Suppressor macrophage (primary cell): ENCODE measurements around the gene TMA7.

Experiments used
- DNase-seq, 4 experiments: peaks; one replicate each; pipeline ENCODE4 v3.0.0-alpha.2; 2020 to 2022

Gene TMA7

GRCh38 chr3:48423883-48424695, 16.0 kb upstream of the TMA7 start:
- DNase-seq: peak in 2 of 4 experiments; percentile 14 to 30

GRCh38 chr3:48425281-48425812, 14.7 kb upstream of the TMA7 start:
- no peak for DNase-seq

GRCh38 chr3:48426401-48426909, 13.6 kb upstream of the TMA7 start:
- DNase-seq: no peak

GRCh38 chr3:48426944-48427629, 13.0 kb upstream of the TMA7 start:
- no peak for DNase-seq

GRCh38 chr3:48427630-48427962, 12.5 kb upstream of the TMA7 start:
- no peak for DNase-seq

GRCh38 chr3:48428088-48428571, 11.9 kb upstream of the TMA7 start:
- no peak for DNase-seq

GRCh38 chr3:48428572-48429316, 11.3 kb upstream of the TMA7 start:
- peak in 1 of 4 experiments; percentile 7 for DNase-seq

GRCh38 chr3:48429317-48429959, 10.6 kb upstream of the TMA7 start:
- DNase-seq: peak; percentile 47 to 74 (median 59)

- DNase-seq: no peak
These were observed 9.9 kb upstream of the TMA7 start, which contains the start of gene PLXNB1 for GRCh38 chr3:48429960-48430707. PLXNB1 (minus strand) TSS chr3:48430086; CDS start chr3:48424611, 5,475 bp downstream.

GRCh38 chr3:48430708-48431101, 9.4 kb upstream of the TMA7 start:
- no peak for DNase-seq

- DNase-seq: no peak
These were observed 8.6 kb upstream of the TMA7 start for GRCh38 chr3:48431224-48432029.

- no peak for DNase-seq
These were observed 7.4 kb upstream of the TMA7 start for GRCh38 chr3:48432411-48433371.

- no peak for DNase-seq
These were observed 6.5 kb upstream of the TMA7 start for GRCh38 chr3:48433472-48434118.

- no peak for DNase-seq
These were observed 5.3 kb upstream of the TMA7 start for GRCh38 chr3:48434591-48435222.

GRCh38 chr3:48435223-48435595, 4.8 kb upstream of the TMA7 start:
- DNase-seq: no peak

- DNase-seq: peak; percentile 87 to 91 (median 90)
These were observed 4.1 kb upstream of the TMA7 start for GRCh38 chr3:48435774-48436476.

GRCh38 chr3:48436477-48436787, 3.6 kb upstream of the TMA7 start:
- no peak for DNase-seq

- no peak for DNase-seq
These were observed 3.2 kb upstream of the TMA7 start for GRCh38 chr3:48436855-48437254.
